HG02840 (cell line): ENCODE results near the gene NUP93.
"Not testable (repeated sequence)": the region's sequence is repeated elsewhere in the genome, so short reads cannot be mapped to it uniquely, and the experiment has no call there.

Experiments
- ATAC-seq: cut with Tn5 transposase; IDR thresholded peaks from one replicate; pipeline ENCODE4 v1.9.1; 2021; ENCODE audit warnings: mild to moderate bottlenecking, moderate library complexity, moderate number of reproducible peaks; ENCODE audit not compliant: unreplicated experiment, low FRiP score

The NUP93 gene

DNA sequence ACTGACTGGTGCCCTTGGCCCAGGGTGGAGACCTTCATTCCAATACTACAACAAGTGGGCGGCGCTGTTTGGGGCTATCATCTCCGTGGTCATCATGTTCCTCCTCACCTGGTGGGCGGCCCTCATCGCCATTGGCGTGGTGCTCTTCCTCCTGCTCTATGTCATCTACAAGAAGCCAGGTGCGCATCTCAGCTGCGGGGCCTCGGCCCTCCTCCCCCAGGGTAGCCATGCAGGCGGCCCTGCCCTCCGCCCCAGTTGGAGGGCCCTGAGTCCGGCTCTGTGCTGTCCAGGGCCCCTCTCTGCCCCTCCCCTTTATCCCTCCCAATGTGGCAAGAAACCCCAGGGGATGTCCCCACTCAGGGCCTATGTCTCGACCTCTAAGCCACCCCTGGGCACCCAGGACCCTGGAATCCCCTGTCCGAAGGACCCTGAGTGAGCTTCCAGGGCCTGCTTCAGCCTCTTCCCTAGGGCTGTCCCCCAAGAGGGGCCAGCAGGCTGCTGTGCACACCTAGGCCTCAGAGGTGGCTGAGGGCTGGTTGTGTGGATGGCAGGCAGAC, 154.2 kb downstream of the NUP93 start:
- ATAC-seq, result no peak

GRCh38 chr16:56884929-56885328, 155.0 kb downstream of the NUP93 start:
- ATAC-seq, result not testable (repeated sequence)

DNA sequence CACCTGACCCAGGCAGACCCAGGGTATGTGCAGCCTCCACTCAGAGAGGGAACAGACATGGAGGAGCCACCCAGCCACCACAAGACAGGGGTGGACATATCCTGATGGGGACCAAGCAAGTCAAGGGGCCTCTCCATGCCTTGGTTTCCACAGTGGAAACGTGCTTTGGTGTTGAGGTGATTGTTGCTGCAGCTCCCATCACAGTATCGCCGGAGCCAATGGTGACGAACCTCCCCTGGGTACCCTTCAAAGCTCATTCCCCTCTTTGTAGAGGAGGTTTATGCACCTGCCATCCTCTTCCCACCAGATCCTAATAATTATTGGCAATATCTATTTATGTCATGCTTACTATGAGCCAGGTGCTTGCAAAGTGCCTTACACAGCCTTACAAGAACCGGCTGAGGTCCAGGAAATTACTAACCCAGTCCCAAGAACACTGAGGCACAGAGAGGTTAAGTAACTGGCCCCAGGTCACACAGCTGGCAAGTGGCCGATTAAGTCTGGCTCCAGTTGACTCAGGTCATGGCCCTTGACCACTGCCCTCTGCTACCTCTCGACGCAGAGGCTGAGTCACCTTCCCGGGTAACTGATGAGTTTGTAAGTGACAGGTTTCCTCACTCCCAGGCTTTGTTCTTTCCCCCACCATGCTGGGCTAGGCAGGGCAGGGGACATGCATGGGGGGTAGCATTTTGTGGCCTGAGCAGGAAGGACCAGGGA, 155.7 kb downstream of the NUP93 start:
- no peak for ATAC-seq

- no peak for ATAC-seq
Observed at GRCh38 chr16:56886296-56886695, 156.4 kb downstream of the NUP93 start.

DNA sequence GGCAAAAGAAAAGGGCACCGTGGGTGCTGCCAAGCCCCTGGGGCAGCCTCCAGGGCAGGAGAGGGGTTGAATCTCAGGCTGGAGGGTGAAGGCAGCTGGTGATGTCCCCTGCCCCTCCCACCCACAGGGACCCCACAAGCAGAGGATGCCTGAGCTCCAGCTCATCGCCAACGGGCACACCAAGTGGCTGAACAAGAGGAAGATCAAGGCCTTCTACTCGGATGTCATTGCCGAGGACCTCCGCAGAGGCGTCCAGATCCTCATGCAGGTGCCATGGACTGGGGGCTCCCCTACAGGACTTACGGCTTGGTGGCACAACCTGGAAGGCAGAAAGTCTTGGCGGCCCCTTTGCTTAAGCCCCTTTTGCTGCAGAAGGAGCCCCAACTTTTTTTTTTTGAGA, 156.9 kb downstream of the NUP93 start:
- no peak for ATAC-seq

DNA sequence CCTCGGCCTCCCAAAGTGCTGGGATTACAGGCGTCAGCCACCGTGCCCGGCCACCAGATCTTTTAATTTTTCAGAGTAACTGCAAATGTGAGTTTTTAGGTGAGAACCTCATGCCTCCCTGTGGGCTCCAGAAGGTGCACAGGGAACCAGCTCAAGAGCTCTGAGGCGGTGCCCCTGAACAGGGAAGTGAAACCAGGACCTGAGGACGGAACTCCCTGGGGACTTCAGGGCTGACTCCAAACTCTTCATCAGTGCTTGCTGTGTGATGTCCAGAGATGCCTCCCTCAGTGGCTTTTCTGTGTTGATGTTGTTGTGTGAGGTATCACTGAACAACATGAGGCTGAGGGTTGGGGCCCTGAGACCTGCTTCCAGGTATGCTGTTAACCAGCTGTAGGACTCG, 158.9 kb downstream of the NUP93 start:
- no peak for ATAC-seq

GRCh38 chr16:56889206-56889605, 159.3 kb downstream of the NUP93 start:
- no peak for ATAC-seq

DNA sequence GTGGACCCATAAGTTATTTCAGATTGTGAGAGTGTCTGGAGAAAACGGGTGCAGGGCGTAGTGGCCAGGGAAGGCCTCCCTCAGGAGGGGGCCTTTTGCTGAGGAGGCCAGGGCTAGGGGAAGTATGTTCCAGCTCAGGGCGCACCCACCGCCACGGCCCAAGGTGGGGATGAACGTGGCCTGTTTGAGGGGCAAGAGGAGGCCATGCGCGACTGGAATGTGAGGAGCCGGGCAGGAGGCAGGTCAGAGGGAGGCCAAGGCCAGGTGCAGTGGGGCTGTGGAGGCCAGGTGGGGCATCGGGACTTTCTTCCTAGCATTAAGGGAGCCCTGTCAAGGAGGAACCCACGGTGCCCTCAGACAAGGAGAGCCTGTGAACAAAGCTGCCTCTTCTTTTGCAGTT, 161.8 kb downstream of the NUP93 start:
- no peak for ATAC-seq

DNA sequence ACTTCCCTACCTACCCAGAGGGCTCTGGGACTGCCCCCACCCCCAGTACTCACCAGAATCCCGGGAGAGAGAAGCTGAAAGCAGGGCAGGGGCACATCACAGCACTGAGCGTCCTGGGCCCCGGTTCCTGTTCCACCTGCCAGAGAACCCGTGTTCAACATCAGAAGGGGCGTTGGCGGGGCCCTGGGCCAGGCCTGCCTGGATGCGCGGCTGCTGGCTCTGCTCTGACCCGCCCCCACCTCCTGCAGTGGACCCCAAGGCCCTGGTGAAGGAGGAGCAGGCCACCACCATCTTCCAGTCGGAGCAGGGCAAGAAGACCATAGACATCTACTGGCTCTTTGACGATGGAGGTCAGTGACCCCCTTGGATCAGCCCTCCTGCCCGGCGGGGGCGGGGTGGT, 162.8 kb downstream of the NUP93 start:
- ATAC-seq, result no peak

- no peak for ATAC-seq
Observed at GRCh38 chr16:56894331-56894917, 164.5 kb downstream of the NUP93 start.

DNA sequence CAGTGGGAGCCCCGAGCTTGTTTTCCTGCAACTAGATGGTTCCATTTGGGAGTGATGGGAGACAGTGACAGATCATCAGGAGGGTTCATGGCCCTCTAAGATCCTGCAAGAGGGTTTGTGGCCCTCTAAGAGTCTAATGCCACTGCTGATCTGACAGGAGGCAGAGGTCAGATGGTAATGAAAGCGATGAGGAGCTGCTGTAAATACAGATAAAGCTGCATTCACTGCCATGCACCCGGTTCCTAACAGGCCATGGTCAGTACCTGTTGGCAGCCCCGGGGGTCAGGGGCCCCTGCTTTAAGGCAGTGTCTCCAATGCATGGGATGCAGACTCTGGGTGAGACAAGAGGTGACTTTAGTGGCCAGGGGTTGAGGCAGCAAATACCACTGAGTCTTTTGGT, 165.9 kb downstream of the NUP93 start:
- no peak for ATAC-seq

DNA sequence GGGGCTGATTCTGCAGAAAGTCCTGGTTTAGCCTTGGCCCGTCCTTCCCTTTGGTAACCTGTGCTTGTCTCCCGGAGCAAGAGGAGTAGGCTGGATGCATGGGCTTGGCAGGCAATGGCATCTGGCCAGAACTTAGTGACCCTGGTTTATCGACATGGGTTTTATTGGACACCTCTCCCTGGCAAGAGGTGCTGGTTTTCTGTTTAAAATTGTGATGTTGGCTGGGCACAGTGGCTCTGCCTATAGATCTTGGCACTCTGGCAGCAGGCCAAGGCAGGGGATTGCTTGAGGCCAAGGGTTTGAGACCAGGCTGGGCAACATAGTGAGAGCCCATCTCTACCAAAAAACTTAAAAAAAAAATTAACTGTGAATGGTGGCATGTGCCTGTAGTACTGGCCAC, 166.3 kb downstream of the NUP93 start:
- ATAC-seq, result no peak

- no peak for ATAC-seq
Observed at GRCh38 chr16:56897026-56897799, 167.3 kb downstream of the NUP93 start.

DNA sequence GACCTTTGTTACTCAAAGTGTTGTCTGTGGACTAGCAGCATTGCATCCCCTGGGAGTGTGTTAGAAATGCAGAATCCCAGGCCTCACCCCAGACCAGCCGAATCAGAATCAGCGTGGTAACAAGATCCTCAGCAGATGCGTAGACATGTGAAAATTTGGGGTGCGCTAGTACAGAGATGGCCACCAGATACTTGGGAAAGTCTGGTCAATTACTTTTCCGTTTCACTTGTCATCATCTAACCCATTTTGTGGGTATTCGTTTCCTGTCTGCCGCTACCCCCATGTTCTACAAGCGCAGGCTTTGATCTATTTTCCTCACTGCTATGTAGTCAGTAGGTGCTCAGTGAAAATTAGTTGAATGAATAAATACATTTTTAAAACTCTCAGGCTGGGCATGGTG, 168.9 kb downstream of the NUP93 start:
- no peak for ATAC-seq
